Keratinocyte (primary cell): ENCODE data around the gene MPC1. TPM values are rescaled to one million over a fixed set of nuclear protein-coding genes. Genes with fewer than 3 reads are reported as not detected.
"Not testable (repeated sequence)": the region's sequence is repeated elsewhere in the genome, so short reads cannot be mapped to it uniquely, and the experiment has no call there.

ENCODE experiments used
- DNase-seq: peaks from one replicate; pipeline ENCODE4 v3.0.0-alpha.2; 2011; ENCODE audit warnings: low read depth, missing footprints, low spot score
- FAIRE-seq: peaks from 2 replicates; lab custom pipeline; 2011; peaks lifted over from hg19 to GRCh38; lab: Jason Lieb, UNC
- H2AFZ ChIP-seq: 2 replicates; pipeline ENCODE4 v1.6.0; 2012; ENCODE audit warnings: low read length, control low read depth, inconsistent platforms; ENCODE audit not compliant: control insufficient read depth
- H3K27ac ChIP-seq: 2 replicates; pipeline ENCODE4 v1.5.1; 2011; ENCODE audit warnings: low read length; ENCODE audit not compliant: control insufficient read depth, insufficient read depth
- H3K27me3 ChIP-seq: 3 replicates; pipeline ENCODE4 v1.6.0; 2011; ENCODE audit warnings: low read length; ENCODE audit not compliant: control insufficient read depth, insufficient read depth; ENCODE audit errors: extremely low read depth
- H3K36me3 ChIP-seq, 2 experiments: 2 replicates in 1 of 2; 3 replicates in 1 of 2; pipeline ENCODE4 v1.5.1; 2011; ENCODE audit warnings: low read length in 2 of 2, mild to moderate bottlenecking in 1 of 2; ENCODE audit not compliant: control insufficient read depth in 2 of 2, insufficient read depth in 2 of 2; ENCODE audit errors: extremely low read depth in 1 of 2
- H3K4me1 ChIP-seq: 3 replicates; pipeline ENCODE4 v1.5.1; 2011; ENCODE audit warnings: low read length; ENCODE audit not compliant: control insufficient read depth, insufficient read depth; ENCODE audit errors: extremely low read depth
- H3K4me2 ChIP-seq: 3 replicates; pipeline ENCODE4 v1.6.0; 2011; ENCODE audit warnings: low read depth, low read length; ENCODE audit not compliant: control insufficient read depth, insufficient read depth; ENCODE audit errors: extremely low read depth
- H3K4me3 ChIP-seq, 3 experiments: fragments of 200-600 bp in 1 of 3; sonication (generic) in 1 of 3; 2 replicates in 2 of 3; 3 replicates in 1 of 3; pipeline ENCODE4 v1.5.1; 2011 to 2016; ENCODE audit warnings: low read length in 3 of 3, mild to moderate bottlenecking in 3 of 3, control low read depth in 2 of 3, inconsistent platforms in 1 of 3, low read depth in 1 of 3, mixed read lengths in 1 of 3, mixed run types in 1 of 3, moderate library complexity in 1 of 3; ENCODE audit not compliant: control insufficient read depth in 2 of 3, insufficient read depth in 2 of 3; ENCODE audit errors: extremely low read depth in 1 of 3
- H3K79me2 ChIP-seq: 2 replicates; pipeline ENCODE4 v1.6.0; 2012; ENCODE audit warnings: low read length; ENCODE audit not compliant: control insufficient read depth, insufficient read depth
- H3K9ac ChIP-seq: 3 replicates; pipeline ENCODE4 v1.6.0; 2011; ENCODE audit warnings: low read length; ENCODE audit not compliant: control insufficient read depth, insufficient read depth; ENCODE audit errors: extremely low read depth
- H3K9me1 ChIP-seq: 3 replicates; pipeline ENCODE4 v1.6.0; 2011; ENCODE audit warnings: low read length; ENCODE audit not compliant: control insufficient read depth, insufficient read depth; ENCODE audit errors: extremely low read depth
- H3K9me3 ChIP-seq: 2 replicates; pipeline ENCODE4 v1.5.1; 2012; ENCODE audit warnings: low read depth, low read length; ENCODE audit not compliant: control insufficient read depth
- H4K20me1 ChIP-seq: 3 replicates; pipeline ENCODE4 v1.6.0; 2011; ENCODE audit warnings: low read length; ENCODE audit not compliant: control insufficient read depth, insufficient read depth; ENCODE audit errors: extremely low read depth
- CTCF ChIP-seq, 3 experiments: IDR thresholded peaks in 1 of 3; conservative IDR thresholded peaks in 1 of 3; optimal IDR thresholded peaks in 1 of 3; 2 replicates in 2 of 3; 3 replicates in 1 of 3; pipeline versions ENCODE3 to v1.5.1; 2011; ENCODE audit warnings: low read length in 3 of 3, mild to moderate bottlenecking in 3 of 3, moderate library complexity in 2 of 3, control low read depth in 1 of 3, inconsistent platforms in 1 of 3; ENCODE audit not compliant: insufficient read depth in 2 of 3; ENCODE audit errors: extremely low read depth in 1 of 3
- EZH2 ChIP-seq: IDR thresholded peaks from one replicate; pipeline ENCODE4 v1.6.1; 2012; ENCODE audit warnings: inconsistent platforms, mild to moderate bottlenecking, low read length, moderate library complexity
- dilution Hi-C: fragments of 300-500 bp; cut with MboI; formaldehyde crosslinking; loops from one replicate; pipeline ENCODE4 v1.7.0; 2020; ENCODE audit warnings: low sequenced_read_pairs; ENCODE audit not compliant: extremely low pct_ligation_motif_present
- polyA plus RNA-seq, 5 experiments: library from polyadenylated mRNA; depleted of rRNA in 3 of 5; stranded (reverse) in 3 of 5; stranded (forward) in 1 of 5; unstranded in 1 of 5; fragments of >200 nt; gene quantifications; 1 replicate in 1 of 5; 2 replicates in 3 of 5; 3 replicates in 1 of 5; pipeline versions ENCODE4 v1.2.1 to v1.2.3, GENCODE V29; 2011 to 2012; ENCODE audit warnings: missing spikeins in 2 of 5, low read depth in 1 of 5, low replicate concordance in 1 of 5

MPC1 gene
- polyA plus RNA-seq, 1 donor (not counting 4 experiments of a cell fraction or from before 2014, with no cell fraction given): 26.4 TPM

- H3K9me1 ChIP-seq: no peaks in the 10 kb centered on the region
- no peak for DNase-seq
- H2AFZ ChIP-seq: no peak overlapping the region
- H3K79me2 ChIP-seq: peaks cover 13% of the 10 kb centered on the region
- TF ChIP-seq CTCF (optimal IDR thresholded peaks at IDR 0.05 in 1 of 3, IDR thresholded peaks at IDR 0.05 in 1 of 3, conservative IDR thresholded peaks at IDR 0.05 in 1 of 3; ENCODE audit: extremely low read depth in 1 of 3, insufficient read depth in 2 of 3, low read length in 3 of 3): no peak
- no peak for TF ChIP-seq EZH2
- H3K9ac ChIP-seq: no peak overlapping the region
- dilution Hi-C loops: no loop called here
- no peaks in the 10 kb centered on the region for H3K36me3 ChIP-seq
- H3K4me2 ChIP-seq: no peak overlapping the region
- no peaks in the 10 kb centered on the region for H4K20me1 ChIP-seq
- no peaks in the 10 kb centered on the region for H3K27me3 ChIP-seq
- no peak for FAIRE-seq
- peaks cover 8% of the 10 kb centered on the region for H3K4me1 ChIP-seq
- no peak overlapping the region for H3K4me3 ChIP-seq
- H3K9me3 ChIP-seq: no peaks in the 10 kb centered on the region
- no peak overlapping the region for H3K27ac ChIP-seq
These were observed 36.3 kb downstream of the MPC1 start for GRCh38 chr6:166346449-166346848.

- Histone ChIP-seq H3K4me1 (peaks cover 12% of the 10 kb centered on the region), H3K79me2 (peaks cover 21% of the 10 kb centered on the region)
- H3K9ac ChIP-seq, FAIRE-seq, H3K27ac ChIP-seq, H3K9me1 ChIP-seq, H3K36me3 ChIP-seq, DNase-seq, H2AFZ ChIP-seq, H3K4me3 ChIP-seq, H3K27me3 ChIP-seq, H3K9me3 ChIP-seq, H4K20me1 ChIP-seq, H3K4me2 ChIP-seq, dilution Hi-C loops: not testable (repeated sequence)
These were observed 37.1 kb downstream of the MPC1 start for GRCh38 chr6:166345672-166346071.

GRCh38 chr6:166344921-166345320 is 37.8 kb downstream of the MPC1 start:
- H3K4me2 ChIP-seq, FAIRE-seq, H3K9me3 ChIP-seq, H3K27ac ChIP-seq, H2AFZ ChIP-seq, H3K36me3 ChIP-seq, H3K9ac ChIP-seq, H4K20me1 ChIP-seq, H3K4me3 ChIP-seq, DNase-seq, dilution Hi-C loops, H3K9me1 ChIP-seq, H3K27me3 ChIP-seq: not testable (repeated sequence)
- peaks cover 12% of the 10 kb centered on the region for H3K4me1 ChIP-seq
- H3K79me2 ChIP-seq: peaks cover 28% of the 10 kb centered on the region
